ENCODE measurements around the gene CDC20.

DNA sequence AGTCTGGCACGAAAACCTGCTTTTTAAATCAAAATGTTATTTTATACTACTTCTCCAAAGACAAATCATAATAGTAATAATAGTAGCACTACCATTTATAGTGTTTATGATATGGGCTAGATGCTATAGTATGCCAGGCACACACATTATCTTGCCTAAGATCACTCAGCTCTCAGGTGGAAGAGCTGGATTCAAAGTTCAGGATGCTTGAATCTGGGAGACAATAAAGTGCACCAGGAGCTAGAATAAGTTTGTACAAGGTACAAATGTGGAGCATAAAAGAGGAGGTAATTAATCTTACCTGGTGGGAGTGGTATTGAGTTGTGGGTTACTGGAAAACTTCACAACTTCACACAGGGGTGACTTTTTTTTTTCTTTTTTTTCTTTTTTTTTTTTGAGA, 19.1 kb downstream of the CDC20 start:
- TF ChIP-seq POLR2A (IDR thresholded peaks at IDR 0.05): no peak
- TF ChIP-seq, protein P1, sequence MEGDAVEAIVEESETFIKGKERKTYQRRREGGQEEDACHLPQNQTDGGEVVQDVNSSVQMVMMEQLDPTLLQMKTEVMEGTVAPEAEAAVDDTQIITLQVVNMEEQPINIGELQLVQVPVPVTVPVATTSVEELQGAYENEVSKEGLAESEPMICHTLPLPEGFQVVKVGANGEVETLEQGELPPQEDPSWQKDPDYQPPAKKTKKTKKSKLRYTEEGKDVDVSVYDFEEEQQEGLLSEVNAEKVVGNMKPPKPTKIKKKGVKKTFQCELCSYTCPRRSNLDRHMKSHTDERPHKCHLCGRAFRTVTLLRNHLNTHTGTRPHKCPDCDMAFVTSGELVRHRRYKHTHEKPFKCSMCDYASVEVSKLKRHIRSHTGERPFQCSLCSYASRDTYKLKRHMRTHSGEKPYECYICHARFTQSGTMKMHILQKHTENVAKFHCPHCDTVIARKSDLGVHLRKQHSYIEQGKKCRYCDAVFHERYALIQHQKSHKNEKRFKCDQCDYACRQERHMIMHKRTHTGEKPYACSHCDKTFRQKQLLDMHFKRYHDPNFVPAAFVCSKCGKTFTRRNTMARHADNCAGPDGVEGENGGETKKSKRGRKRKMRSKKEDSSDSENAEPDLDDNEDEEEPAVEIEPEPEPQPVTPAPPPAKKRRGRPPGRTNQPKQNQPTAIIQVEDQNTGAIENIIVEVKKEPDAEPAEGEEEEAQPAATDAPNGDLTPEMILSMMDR (IDR thresholded peaks at IDR 0.05): no peak

Measured in prostate gland (tissue), 2 donors.